Fibroblast of the aortic adventitia (primary cell): ENCODE measurements around the gene RPRD1B. TPM values are rescaled to one million over a fixed set of nuclear protein-coding genes. Genes with fewer than 3 reads are reported as not detected.

Experiments used
- DNase-seq: peaks from one replicate; pipeline ENCODE4 v3.0.0-alpha.2; 2010; ENCODE audit warnings: low read depth
- H3K4me3 ChIP-seq: 2 replicates; pipeline ENCODE4 v1.5.1; 2011; ENCODE audit warnings: low read depth, mild to moderate bottlenecking, control low read depth, low read length, moderate library complexity
- total RNA-seq: library from RNA; depleted of rRNA; stranded (reverse); fragments of >200 nt; gene quantifications from 2 replicates; pipeline ENCODE4 v1.2.3, GENCODE V29; 2012; ENCODE audit warnings: low replicate concordance
- TF ChIP-seq, protein P1 (sequence below): IDR thresholded peaks from 2 replicates; pipeline ENCODE4 v1.5.1; 2011; ENCODE audit warnings: mild to moderate bottlenecking, low read length, control low read depth, inconsistent platforms; ENCODE audit not compliant: insufficient read depth

RPRD1B gene
- total RNA-seq, 1 donor: 19.5 TPM

DNA sequence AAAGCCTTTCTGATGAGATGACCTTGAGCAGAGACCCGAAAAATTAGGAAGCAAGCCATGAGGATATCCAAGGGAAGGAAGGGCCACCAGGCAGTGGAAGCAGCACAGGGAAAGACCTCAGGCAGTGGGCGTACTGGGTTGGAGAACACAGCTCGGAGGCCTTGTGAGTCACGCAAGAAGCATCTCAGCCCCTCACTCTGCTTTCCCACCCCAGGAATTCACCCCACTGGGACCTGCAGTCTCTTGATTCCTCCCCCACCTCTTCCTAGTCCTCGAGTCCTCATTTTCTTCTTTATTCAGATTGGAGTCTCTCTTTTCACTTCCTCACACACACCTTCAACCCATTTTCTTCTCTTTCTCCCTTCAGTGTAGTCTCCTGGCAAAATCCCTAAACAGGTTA is 27.0 kb downstream of the RPRD1B start:
- peak; percentile 5 for DNase-seq
- TF ChIP-seq, protein P1, sequence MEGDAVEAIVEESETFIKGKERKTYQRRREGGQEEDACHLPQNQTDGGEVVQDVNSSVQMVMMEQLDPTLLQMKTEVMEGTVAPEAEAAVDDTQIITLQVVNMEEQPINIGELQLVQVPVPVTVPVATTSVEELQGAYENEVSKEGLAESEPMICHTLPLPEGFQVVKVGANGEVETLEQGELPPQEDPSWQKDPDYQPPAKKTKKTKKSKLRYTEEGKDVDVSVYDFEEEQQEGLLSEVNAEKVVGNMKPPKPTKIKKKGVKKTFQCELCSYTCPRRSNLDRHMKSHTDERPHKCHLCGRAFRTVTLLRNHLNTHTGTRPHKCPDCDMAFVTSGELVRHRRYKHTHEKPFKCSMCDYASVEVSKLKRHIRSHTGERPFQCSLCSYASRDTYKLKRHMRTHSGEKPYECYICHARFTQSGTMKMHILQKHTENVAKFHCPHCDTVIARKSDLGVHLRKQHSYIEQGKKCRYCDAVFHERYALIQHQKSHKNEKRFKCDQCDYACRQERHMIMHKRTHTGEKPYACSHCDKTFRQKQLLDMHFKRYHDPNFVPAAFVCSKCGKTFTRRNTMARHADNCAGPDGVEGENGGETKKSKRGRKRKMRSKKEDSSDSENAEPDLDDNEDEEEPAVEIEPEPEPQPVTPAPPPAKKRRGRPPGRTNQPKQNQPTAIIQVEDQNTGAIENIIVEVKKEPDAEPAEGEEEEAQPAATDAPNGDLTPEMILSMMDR: no peak
- H3K4me3 ChIP-seq: no peak overlapping the region

DNA sequence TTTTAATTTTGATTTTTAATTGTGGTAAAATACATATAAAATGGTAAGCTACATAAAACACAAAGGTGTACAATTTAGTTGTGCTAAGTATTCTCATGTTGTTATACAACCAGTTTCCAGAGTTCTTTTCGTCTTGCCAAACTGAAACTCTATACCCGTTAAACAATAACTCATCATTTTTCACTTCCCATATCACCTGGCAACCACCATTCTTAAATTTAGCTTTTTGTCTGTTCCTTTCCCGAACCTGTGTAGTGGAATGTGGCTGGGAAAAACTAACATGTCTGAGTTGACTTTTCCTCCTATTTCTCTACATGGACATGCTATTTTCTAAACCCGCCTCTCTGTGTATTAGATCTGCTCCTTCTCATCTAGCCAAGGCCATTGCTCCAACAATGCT is 27.6 kb downstream of the RPRD1B start:
- H3K4me3 ChIP-seq: no peak overlapping the region
- TF ChIP-seq, protein P1: no peak
- DNase-seq: no peak

DNA sequence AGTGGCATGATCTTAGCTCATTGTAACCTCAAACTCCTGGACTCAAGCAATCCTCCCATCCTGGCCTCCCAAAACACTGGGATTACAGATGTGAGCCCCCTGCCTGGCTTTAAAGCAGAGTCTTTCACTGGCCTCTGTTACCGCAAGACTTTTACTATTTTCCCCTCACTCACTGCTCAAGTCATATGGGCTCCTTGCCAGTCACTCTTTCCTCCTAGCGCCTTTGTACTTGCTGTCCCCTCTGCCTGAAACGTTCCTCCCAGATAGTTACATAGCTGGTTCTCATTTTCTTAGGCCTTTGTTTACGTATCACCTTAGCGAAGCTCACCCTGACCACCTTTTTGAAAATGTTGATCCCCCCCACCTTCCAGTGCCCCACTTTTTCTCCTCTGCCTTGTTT is 29.3 kb downstream of the RPRD1B start:
- no peak for DNase-seq
- TF ChIP-seq, protein P1: no peak

DNA sequence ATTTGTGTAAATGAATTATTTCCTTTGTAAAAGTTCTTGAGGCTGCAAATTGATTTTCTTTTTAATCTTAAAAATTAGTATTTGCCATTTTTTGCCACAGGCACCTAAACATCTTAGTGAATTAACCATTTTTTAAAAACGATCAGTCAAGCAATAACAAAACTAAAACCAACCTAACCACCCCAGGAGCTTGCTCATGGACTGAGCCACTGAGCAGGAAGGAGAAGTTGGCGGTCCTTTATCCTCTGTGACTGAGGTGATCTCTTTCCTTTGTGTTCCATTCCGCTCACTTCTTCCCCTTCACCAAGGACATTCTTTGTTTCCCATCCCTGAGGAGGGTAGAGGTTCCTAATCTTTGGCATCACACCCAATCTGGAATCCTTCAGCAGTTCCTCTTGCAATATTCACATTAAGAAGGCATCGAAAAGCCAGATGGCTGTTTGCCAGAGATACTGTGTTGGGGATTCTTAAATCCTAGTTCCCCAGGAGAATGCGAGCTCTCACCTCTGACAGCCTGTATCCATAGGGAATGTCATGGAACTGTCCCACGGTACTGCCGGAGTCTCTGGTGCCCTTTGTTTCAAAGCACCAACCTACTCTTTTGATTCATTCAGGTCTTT is 30.5 kb downstream of the RPRD1B start:
- H3K4me3 ChIP-seq: no peak overlapping the region
- no peak for DNase-seq
- TF ChIP-seq, protein P1: no peak

More for the DNA sequence above, 29.3 kb downstream of the RPRD1B start:
- no peak overlapping the region for H3K4me3 ChIP-seq

DNA sequence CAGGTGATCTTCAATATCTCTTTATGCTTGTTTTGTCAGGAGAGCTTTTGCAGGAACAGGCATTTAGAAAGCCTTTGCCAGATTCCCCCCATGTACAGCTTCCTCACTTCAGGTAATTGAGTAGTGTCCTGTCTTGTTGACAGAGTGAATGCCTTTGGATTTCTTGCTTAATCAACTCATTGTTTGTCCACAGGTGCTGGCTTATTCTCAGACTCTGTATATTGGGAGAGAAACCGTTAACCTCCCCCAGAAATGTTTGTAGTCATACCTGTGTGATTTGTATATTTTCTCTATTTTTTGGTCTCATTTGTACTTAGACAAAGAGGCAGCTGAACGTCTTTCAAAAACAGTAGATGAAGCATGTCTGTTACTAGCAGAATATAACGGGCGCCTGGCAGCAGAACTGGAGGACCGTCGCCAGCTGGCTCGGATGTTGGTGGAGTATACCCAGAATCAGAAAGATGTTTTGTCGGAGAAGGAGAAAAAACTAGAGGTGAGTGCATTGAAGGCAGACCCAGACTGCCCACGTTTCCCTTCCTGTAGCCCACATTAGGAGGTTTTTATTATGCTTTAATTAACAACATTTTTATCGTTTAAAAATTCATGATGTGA is 32.3 kb downstream of the RPRD1B start:
- DNase-seq: no peak
- TF ChIP-seq, protein P1: no peak
- H3K4me3 ChIP-seq: no peak overlapping the region

DNA sequence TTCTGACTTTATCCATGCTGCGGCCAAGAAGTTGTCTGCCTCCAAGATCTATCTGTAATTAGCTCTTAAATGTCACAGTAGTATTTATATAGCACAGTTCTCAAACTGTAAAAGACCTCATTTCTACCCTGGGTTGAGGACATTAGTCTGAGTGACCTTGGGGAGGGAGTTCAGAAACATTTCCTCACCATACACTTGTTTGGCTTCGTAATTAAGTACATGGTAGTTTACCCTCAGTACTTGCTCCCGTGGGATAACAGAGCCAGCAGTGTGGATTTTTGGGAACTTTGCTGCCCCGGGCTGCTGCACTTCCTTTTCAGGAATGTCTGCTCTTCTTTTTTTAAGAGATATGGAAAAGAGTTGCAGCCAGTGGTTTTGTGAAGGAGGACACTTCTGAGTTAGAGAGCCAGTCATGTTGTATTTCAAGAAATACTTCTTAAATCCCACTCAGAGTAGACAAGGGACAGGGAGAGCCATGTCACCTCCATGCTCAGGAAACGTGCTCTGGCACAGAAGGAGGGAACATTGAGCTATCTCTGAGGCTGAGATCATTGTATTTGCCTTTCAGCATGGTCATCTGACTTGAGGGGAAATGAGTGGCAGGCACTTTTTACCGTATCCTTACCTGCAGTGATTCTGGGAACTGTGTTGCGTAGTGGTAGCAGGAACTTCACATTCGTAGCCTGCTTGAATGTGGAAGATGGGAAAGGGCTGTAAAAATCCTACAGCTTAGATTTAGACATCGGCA is 33.6 kb downstream of the RPRD1B start:
- no peak for DNase-seq
- TF ChIP-seq, protein P1: no peak
- no peak overlapping the region for H3K4me3 ChIP-seq
